ENCODE results near the gene C22orf23. TPM values are rescaled to one million over a fixed set of nuclear protein-coding genes. Genes with fewer than 3 reads are reported as not detected.

Gene C22orf23
- total RNA-seq, 1 experiment from 2014 or later: 0.47 TPM

- Histone ChIP-seq H3K79me2 (ENCODE audit: insufficient read depth, low read length) (peaks cover 16% of the 10 kb centered on the region; the same call in 1 of the 2 replicates), H3K9ac (ENCODE audit: low read length) (no peak overlapping the region), H3K9me3 (ENCODE audit: control insufficient read depth in 1 of 2, insufficient read depth in 1 of 2, low read depth in 1 of 2, low read length in 2 of 2) (no peaks in the 10 kb centered on the region), H4K20me1 (ENCODE audit: insufficient read depth) (no peaks in the 10 kb centered on the region), H3K36me3 (ENCODE audit: control insufficient read depth in 1 of 2, insufficient read depth in 2 of 2, low read length in 2 of 2) (peaks cover 11 to 21% of the 10 kb centered on the region in 2 experiments; a peak in 3 of 4 replicates), H2AFZ (ENCODE audit: low read depth, low read length, poor library complexity, severe bottlenecking) (no peak overlapping the region), H3K27me3 (ENCODE audit: insufficient read depth, low read length) (no peaks in the 10 kb centered on the region), H3K4me3 (replicated peaks in 1 of 2; ENCODE audit: low read depth in 1 of 2, low read length in 2 of 2) (no peak overlapping the region), H3K4me1 (ENCODE audit: control insufficient read depth in 1 of 2, insufficient read depth in 2 of 2, low read length in 2 of 2) (peaks cover 0 to 7% of the 10 kb centered on the region in 2 experiments; a peak in 1 of 4 replicates), H3K27ac (ENCODE audit: low read depth, low read length) (no peak overlapping the region), H3K9me2 (ENCODE audit: insufficient read depth) (no peaks in the 10 kb centered on the region), H3K4me2 (ENCODE audit: low read length) (no peak overlapping the region)
- ATAC-seq (no peak), DNase-seq (ENCODE audit: low read depth, low spot score) (no peak)
- intact Hi-C loops (cut with micrococcal nuclease): no loop called here
- RAD21 ChIA-PET (ENCODE audit: low non-redundant PET in 1 of 2, low total read pairs in 2 of 2, uncharacterized antibody in 2 of 2, unreplicated experiment in 2 of 2): no interaction called here
- CTCF ChIA-PET: no interaction called here
- BruUV-seq (replicated peaks): no TSS peak
- TF ChIP-seq CEBPB (IDR thresholded peaks at IDR 0.05; ENCODE audit: low read depth): no peak
- TF ChIP-seq POLR2A (IDR thresholded peaks at IDR 0.05; ENCODE audit: borderline replicate concordance, extremely low read depth, insufficient read depth, insufficient read length): no peak
- TF ChIP-seq ZNF274 (IDR thresholded peaks at IDR 0.05; ENCODE audit: low read depth, low read length): no peak
- no peak for TF ChIP-seq EZH2 (IDR thresholded peaks at IDR 0.05)
- no peak for TF ChIP-seq MAX (IDR thresholded peaks at IDR 0.05)
- no peak for TF ChIP-seq ATF3 (IDR thresholded peaks at IDR 0.05)
- no peak for TF ChIP-seq ZBTB33 (IDR thresholded peaks at IDR 0.05; ENCODE audit: extremely low read depth, insufficient replicate concordance, low read length)
- TF ChIP-seq CTCF (IDR thresholded peaks at IDR 0.05 in 2 of 3, conservative IDR thresholded peaks at IDR 0.05 in 1 of 3; ENCODE audit: borderline replicate concordance in 1 of 3, insufficient read depth in 1 of 3, low read depth in 2 of 3, low read length in 2 of 3): no peak
- no peak for TF ChIP-seq SP1 (IDR thresholded peaks at IDR 0.05; ENCODE audit: low read depth)
- TF ChIP-seq SRF (IDR thresholded peaks at IDR 0.05; ENCODE audit: low read depth): no peak
- TF ChIP-seq EZH2phosphoT487 (IDR thresholded peaks at IDR 0.05; ENCODE audit: borderline replicate concordance): no peak
- no peak for TF ChIP-seq ZFX (IDR thresholded peaks at IDR 0.05)
- no peak for TF ChIP-seq FOSL1 (IDR thresholded peaks at IDR 0.05; ENCODE audit: low read depth)
- no peak for TF ChIP-seq REST (IDR thresholded peaks at IDR 0.05; ENCODE audit: low read depth)
- no peak for TF ChIP-seq POLR2AphosphoS5 (IDR thresholded peaks at IDR 0.05; ENCODE audit: low read depth, low read length)
- TF ChIP-seq TCF7L2 (IDR thresholded peaks at IDR 0.05; ENCODE audit: borderline replicate concordance, extremely low read depth, insufficient read depth, insufficient read length): no peak
- no peak for TF ChIP-seq RAD21 (IDR thresholded peaks at IDR 0.05; ENCODE audit: low read depth)
- no peak for TF ChIP-seq SIN3A (IDR thresholded peaks at IDR 0.05; ENCODE audit: low read depth)
- POLR2A ChIA-PET: interaction anchor here (3.1 kb wide), 1 partner anchor 8 kb away, joined by 12 read pairs; the partner anchor contains the start of gene MICALL1
Observed at GRCh38 chr22:37913233-37913721, 40.1 kb downstream of the C22orf23 start.
